Testis (tissue), 3 donors: Measurements from ENCODE around the gene IGFALS. TPM values are rescaled to one million over a fixed set of nuclear protein-coding genes. Genes with fewer than 3 reads are reported as not detected.

Source experiments
- DNase-seq: peaks from one replicate; pipeline ENCODE4 v3.0.0-alpha.2; 2019
- H3K27ac ChIP-seq, 2 donors: fragments of 200-600 bp; sonication (generic); one replicate each; pipeline ENCODE4 v1.5.1; 2019
- H3K27me3 ChIP-seq: fragments of 200-600 bp; sonication (generic); one replicate; pipeline ENCODE4 v1.5.1; 2019
- H3K36me3 ChIP-seq: fragments of 200-600 bp; sonication (generic); one replicate; pipeline ENCODE4 v1.5.1; 2017; ENCODE audit warnings: low read depth; ENCODE audit errors: missing control alignments
- H3K4me1 ChIP-seq: fragments of 200-600 bp; sonication (generic); one replicate; pipeline ENCODE4 v1.5.1; 2019
- H3K4me3 ChIP-seq, 2 donors: fragments of 200-600 bp; sonication (generic); one replicate each; pipeline ENCODE4 v1.5.1; 2017 to 2019
- H3K9me3 ChIP-seq: fragments of 200-600 bp; sonication (generic); one replicate; pipeline ENCODE4 v1.5.1; 2017
- POLR2A ChIP-seq: fragments of 450-650 bp; IDR thresholded peaks from one replicate; pipeline ENCODE4 v1.6.1; 2017; ENCODE audit warnings: antibody characterized with exemption, mild to moderate bottlenecking, moderate library complexity
- WGBS, 2 donors: methylation state at CpG; one replicate each; pipeline ENCODE4 v1.1.5; 2018; 5-methylcytosine and 5-hydroxymethylcytosine counted together
- intact Hi-C: fragments of 100-400 bp; cut with DNase I; formaldehyde crosslinking; loops from one replicate; pipeline ENCODE4 v1.15.1; 2023; ENCODE audit warnings: low total_unique reads
- polyA plus RNA-seq: library from polyadenylated mRNA; stranded (reverse); fragments of 350-450 nt; fragmentation: Illumina TruSeq; extraction: RNeasy Lipid Tissue Mini Kit (QIAGEN cat#74804); gene quantifications from one replicate; pipeline ENCODE4 v1.2.3, GENCODE V29; 2014; ENCODE audit warnings: low read depth, low replicate concordance; ENCODE audit not compliant: insufficient read depth
- total RNA-seq, 2 donors: library from RNA; depleted of rRNA; stranded (reverse); fragments of >200 nt; gene quantifications; one replicate each; pipeline ENCODE4 v1.2.3, GENCODE V29; 2016
- TF ChIP-seq, protein P1 (sequence below), 3 experiments: fragments of 450-650 bp in 2 of 3; fragments of 200-600 bp in 1 of 3; sonication (generic) in 1 of 3; IDR thresholded peaks; one replicate each; pipeline ENCODE4 v1.5.1; 2016 to 2019; ENCODE audit warnings: antibody characterized with exemption in 3 of 3, mild to moderate bottlenecking in 2 of 3, moderate library complexity in 1 of 3

The IGFALS gene
- total and polyA plus RNA-seq, 3 donors from 2014 or later, result 0.38 to 6.7 (median 3.2) TPM

GRCh38 chr16:1831186-1832075, 37.9 kb upstream of the IGFALS start:
- TF ChIP-seq POLR2A, result no peak
- TF ChIP-seq, protein P1, sequence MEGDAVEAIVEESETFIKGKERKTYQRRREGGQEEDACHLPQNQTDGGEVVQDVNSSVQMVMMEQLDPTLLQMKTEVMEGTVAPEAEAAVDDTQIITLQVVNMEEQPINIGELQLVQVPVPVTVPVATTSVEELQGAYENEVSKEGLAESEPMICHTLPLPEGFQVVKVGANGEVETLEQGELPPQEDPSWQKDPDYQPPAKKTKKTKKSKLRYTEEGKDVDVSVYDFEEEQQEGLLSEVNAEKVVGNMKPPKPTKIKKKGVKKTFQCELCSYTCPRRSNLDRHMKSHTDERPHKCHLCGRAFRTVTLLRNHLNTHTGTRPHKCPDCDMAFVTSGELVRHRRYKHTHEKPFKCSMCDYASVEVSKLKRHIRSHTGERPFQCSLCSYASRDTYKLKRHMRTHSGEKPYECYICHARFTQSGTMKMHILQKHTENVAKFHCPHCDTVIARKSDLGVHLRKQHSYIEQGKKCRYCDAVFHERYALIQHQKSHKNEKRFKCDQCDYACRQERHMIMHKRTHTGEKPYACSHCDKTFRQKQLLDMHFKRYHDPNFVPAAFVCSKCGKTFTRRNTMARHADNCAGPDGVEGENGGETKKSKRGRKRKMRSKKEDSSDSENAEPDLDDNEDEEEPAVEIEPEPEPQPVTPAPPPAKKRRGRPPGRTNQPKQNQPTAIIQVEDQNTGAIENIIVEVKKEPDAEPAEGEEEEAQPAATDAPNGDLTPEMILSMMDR (IDR thresholded peaks at IDR 0.05), result no peak
- Histone ChIP-seq H3K9me3 (no peaks in the 10 kb centered on the region), H3K27ac (no peak overlapping the region), H3K4me3 (no peak overlapping the region), H3K27me3 (no peaks in the 10 kb centered on the region), H3K4me1 (peaks cover 14% of the 10 kb centered on the region), H3K36me3 (no peaks in the 10 kb centered on the region)
- intact Hi-C loops, result no loop called here
- DNase-seq, result no peak
- 84 to 88% methylated on average over 18 to 19 of the region's 19 CpGs for WGBS, 2 donors

- no peak for TF ChIP-seq POLR2A
- TF ChIP-seq, protein P1 (IDR thresholded peaks at IDR 0.05), result no peak
- Histone ChIP-seq H3K4me1 (peaks cover 20% of the 10 kb centered on the region), H3K9me3 (no peaks in the 10 kb centered on the region), H3K36me3 (no peaks in the 10 kb centered on the region), H3K27me3 (no peaks in the 10 kb centered on the region), H3K4me3 (no peak overlapping the region), H3K27ac (no peak overlapping the region)
- WGBS, 2 donors, result 53 to 58% methylated on average over 3 of the region's 3 CpGs
- intact Hi-C loops, result no loop called here
- DNase-seq, result no peak
Observed at GRCh38 chr16:1830213-1830612, 36.7 kb upstream of the IGFALS start.

- 50 to 59% methylated on average over 8 to 11 of the region's 11 CpGs for WGBS, 2 donors
- intact Hi-C loops, result no loop called here
Observed at GRCh38 chr16:1828645-1829410, 35.3 kb upstream of the IGFALS start.

DNA sequence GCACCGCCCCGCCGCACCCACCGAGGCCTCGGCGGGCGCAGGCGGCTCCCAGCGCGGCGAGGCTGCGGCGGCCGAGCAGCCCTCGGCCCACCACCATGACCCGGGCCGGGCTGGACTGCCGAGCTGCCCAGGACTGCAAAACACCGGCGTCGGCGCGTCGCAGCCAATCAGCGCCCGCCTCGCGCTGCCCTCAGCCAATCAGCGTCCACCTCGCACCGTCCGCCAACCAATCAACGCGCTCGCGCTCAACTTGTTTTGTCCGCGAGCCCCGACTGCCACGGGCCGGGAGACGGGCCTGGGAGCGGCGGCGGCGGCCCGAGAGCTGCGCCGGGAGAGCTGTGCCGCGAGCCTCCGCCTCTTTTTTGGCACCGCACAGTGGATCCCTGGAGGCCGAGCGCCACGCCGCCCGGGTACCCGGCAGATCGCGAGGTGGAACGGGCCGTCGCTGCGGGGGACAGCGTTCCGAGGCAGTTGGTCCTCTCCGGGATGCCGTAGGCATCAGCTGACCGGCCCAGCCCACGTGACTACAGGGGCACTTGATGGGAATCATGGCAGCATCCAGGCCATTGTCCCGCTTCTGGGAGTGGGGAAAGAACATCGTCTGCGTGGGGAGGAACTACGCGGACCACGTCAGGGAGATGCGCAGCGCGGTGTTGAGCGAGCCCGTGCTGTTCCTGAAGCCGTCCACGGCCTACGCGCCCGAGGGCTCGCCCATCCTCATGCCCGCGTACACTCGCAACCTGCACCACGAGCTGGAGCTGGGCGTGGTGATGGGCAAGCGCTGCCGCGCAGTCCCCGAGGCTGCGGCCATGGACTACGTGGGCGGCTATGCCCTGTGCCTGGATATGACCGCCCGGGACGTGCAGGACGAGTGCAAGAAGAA, 33.4 kb upstream of the IGFALS start, which contains the start of the genes FAHD1 and HAGH:
TSS of gene FAHD1 (plus strand) at position 516 of the 883 bp plus-strand sequence. CDS start at position 549, 33 bp downstream.
TSS of gene HAGH (minus strand) at position 135 of the 883 bp plus-strand sequence. CDS start at position 97, 38 bp downstream.
- Histone ChIP-seq H3K27ac (peak within 1 kb of the TSS; percentile 75 to 85), H3K27me3 (no peaks in the 10 kb centered on the region), H3K9me3 (no peaks in the 10 kb centered on the region), H3K4me1 (peaks cover 33% of the 10 kb centered on the region), H3K36me3 (no peaks in the 10 kb centered on the region), H3K4me3 (peak within 1 kb of the TSS; percentile 82 to 89)
- WGBS, 2 donors, result 1% methylated on average over 70 of the region's 104 CpGs; no CpG with 5 or more reads in 1 of the 2 donors
- DNase-seq, result peak; percentile 96
- no peak for TF ChIP-seq POLR2A
- TF ChIP-seq, protein P1 (IDR thresholded peaks at IDR 0.05), result peak in 1 of 3 experiments; percentile 4
- intact Hi-C loops, result no loop called here

More at GRCh38 chr16:1828645-1829410, 35.3 kb upstream of the IGFALS start:
- TF ChIP-seq, protein P1 (IDR thresholded peaks at IDR 0.05), result no peak
- TF ChIP-seq POLR2A, result no peak
- peaks cover 32% of the 10 kb centered on the region for H3K4me1 ChIP-seq
- no peak for DNase-seq
- H3K36me3 ChIP-seq, result no peaks in the 10 kb centered on the region
- H3K27ac ChIP-seq, result no peak overlapping the region
- no peaks in the 10 kb centered on the region for H3K27me3 ChIP-seq
- no peak overlapping the region for H3K4me3 ChIP-seq
- H3K9me3 ChIP-seq, result no peaks in the 10 kb centered on the region
